Measurements from ENCODE around the gene PRKAA2.

- TF ChIP-seq, protein P1, sequence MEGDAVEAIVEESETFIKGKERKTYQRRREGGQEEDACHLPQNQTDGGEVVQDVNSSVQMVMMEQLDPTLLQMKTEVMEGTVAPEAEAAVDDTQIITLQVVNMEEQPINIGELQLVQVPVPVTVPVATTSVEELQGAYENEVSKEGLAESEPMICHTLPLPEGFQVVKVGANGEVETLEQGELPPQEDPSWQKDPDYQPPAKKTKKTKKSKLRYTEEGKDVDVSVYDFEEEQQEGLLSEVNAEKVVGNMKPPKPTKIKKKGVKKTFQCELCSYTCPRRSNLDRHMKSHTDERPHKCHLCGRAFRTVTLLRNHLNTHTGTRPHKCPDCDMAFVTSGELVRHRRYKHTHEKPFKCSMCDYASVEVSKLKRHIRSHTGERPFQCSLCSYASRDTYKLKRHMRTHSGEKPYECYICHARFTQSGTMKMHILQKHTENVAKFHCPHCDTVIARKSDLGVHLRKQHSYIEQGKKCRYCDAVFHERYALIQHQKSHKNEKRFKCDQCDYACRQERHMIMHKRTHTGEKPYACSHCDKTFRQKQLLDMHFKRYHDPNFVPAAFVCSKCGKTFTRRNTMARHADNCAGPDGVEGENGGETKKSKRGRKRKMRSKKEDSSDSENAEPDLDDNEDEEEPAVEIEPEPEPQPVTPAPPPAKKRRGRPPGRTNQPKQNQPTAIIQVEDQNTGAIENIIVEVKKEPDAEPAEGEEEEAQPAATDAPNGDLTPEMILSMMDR (conservative IDR thresholded peaks at IDR 0.05; ENCODE audit: low read length) = no peak
- TF ChIP-seq EZH2phosphoT487 (IDR thresholded peaks at IDR 0.05; ENCODE audit: borderline replicate concordance, low read depth, low read length) = no peak
Measured at GRCh38 chr1:56686169-56686568, 41.1 kb downstream of the PRKAA2 start.

Data from OCI-LY7 (cell line).